DOHH2 (cell line): ENCODE measurements around the gene AIDA.
"Not testable (repeated sequence)": the region's sequence is repeated elsewhere in the genome, so short reads cannot be mapped to it uniquely, and the experiment has no call there.

Experiments
- H3F3A ChIP-seq: fragments of 200-600 bp; sonication (generic), shearing (Covaris generic); 2 replicates; pipeline ENCODE4 v1.6.0; 2016; ENCODE audit warnings: antibody characterized with exemption, mild to moderate bottlenecking; ENCODE audit not compliant: control insufficient read depth, insufficient read depth
- H3K27ac ChIP-seq: fragments of 200-600 bp; sonication (generic); 2 replicates; pipeline ENCODE4 v1.5.1; 2014; ENCODE audit warnings: low read depth, mild to moderate bottlenecking, low read length, moderate library complexity
- H3K27me3 ChIP-seq: fragments of 200-600 bp; sonication (generic); 2 replicates; pipeline ENCODE4 v1.6.1; 2014; ENCODE audit warnings: mild to moderate bottlenecking, low read length, mixed read lengths; ENCODE audit not compliant: control insufficient read depth
- H3K36me3 ChIP-seq: fragments of 200-600 bp; sonication (generic); 2 replicates; pipeline ENCODE4 v1.6.1; 2014; ENCODE audit warnings: mild to moderate bottlenecking, low read length, moderate library complexity, mixed read lengths; ENCODE audit not compliant: control insufficient read depth
- H3K4me1 ChIP-seq: fragments of 200-600 bp; sonication (generic); 2 replicates; pipeline ENCODE4 v1.6.1; 2014; ENCODE audit warnings: mild to moderate bottlenecking, low read length, mixed read lengths; ENCODE audit not compliant: control insufficient read depth
- H3K4me2 ChIP-seq: fragments of 200-600 bp; sonication (generic); 2 replicates; pipeline ENCODE4 v1.6.0; 2014; ENCODE audit warnings: mild to moderate bottlenecking, low read length, moderate library complexity
- H3K4me3 ChIP-seq: fragments of 200-600 bp; sonication (generic); 2 replicates; pipeline ENCODE4 v1.5.1; 2014; ENCODE audit warnings: mild to moderate bottlenecking, low read length, mixed read lengths
- H3K79me2 ChIP-seq: fragments of 200-600 bp; sonication (generic); 2 replicates; pipeline ENCODE4 v1.6.1; 2014; ENCODE audit warnings: mild to moderate bottlenecking, low read length, mixed read lengths; ENCODE audit not compliant: control insufficient read depth
- H3K9me2 ChIP-seq: fragments of 200-600 bp; sonication (generic); replicated peaks from 2 replicates; pipeline ENCODE4 v1.6.1; 2014; ENCODE audit warnings: mild to moderate bottlenecking, low read length, mixed read lengths; ENCODE audit not compliant: control insufficient read depth
- H3K9me3 ChIP-seq: fragments of 200-600 bp; sonication (generic); 2 replicates; pipeline ENCODE4 v1.6.1; 2014; ENCODE audit warnings: antibody characterized with exemption, low read length, mixed read lengths; ENCODE audit not compliant: control insufficient read depth, insufficient read depth
- H4K20me1 ChIP-seq: fragments of 200-600 bp; sonication (generic); 2 replicates; pipeline ENCODE4 v1.6.0; 2014; ENCODE audit warnings: low read depth, mild to moderate bottlenecking, antibody characterized with exemption, low read length, moderate library complexity; ENCODE audit not compliant: control insufficient read depth, insufficient read depth
- EZH2phosphoT487 ChIP-seq: fragments of 200-600 bp; sonication (generic); IDR thresholded peaks from 2 replicates; pipeline ENCODE4 v1.6.1; 2017; ENCODE audit warnings: borderline replicate concordance, mild to moderate bottlenecking, antibody characterized with exemption, low read length, moderate library complexity, mixed read lengths
- TF ChIP-seq, protein P1 (sequence below): fragments of 200-600 bp; sonication (generic); IDR thresholded peaks from one replicate; pipeline ENCODE4 v1.5.1; 2014; ENCODE audit warnings: antibody characterized with exemption, mild to moderate bottlenecking, low read depth, low read length; ENCODE audit not compliant: poor library complexity, severe bottlenecking

Gene AIDA

DNA sequence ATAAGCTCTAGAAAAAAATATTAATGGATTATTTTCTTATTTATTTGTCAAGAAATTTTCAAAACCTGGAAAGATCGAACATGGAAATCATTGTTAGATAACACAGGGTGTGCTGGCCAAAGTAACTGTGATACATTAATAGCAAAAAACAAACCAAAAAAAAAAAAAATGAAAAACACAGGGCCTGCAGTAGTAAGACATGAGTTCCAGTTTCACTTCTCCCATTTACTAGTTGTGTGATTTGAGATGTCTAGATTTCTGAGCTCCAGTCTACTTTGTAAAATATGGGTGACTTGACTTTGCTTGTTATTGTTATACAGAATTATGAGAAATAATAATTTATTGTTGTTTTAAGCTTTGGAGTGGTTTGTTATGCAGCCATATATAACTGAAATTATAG is 38.4 kb upstream of the AIDA start:
- Histone ChIP-seq H3K4me1 (peaks cover 11% of the 10 kb centered on the region), H3K4me2 (no peak overlapping the region)

DNA sequence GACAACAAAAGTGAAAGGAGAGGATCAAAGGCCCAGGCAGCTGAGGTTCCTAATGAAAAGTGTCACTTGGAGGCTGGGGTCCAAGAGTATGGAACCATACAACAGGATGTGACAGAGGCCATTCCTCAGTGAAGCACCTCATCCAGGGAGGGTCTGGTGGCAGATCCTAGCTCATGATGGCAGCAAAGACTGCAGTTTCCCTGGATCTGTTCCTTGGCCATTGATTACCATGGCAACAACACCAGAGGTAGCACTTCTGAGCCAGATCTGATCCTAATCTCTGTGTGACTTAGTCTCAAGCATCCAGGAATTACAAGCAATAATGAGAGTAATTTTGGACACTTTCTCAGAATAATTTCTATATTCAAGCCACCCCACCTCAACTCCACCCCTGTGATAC is 37.6 kb upstream of the AIDA start:
- Histone ChIP-seq H3K4me2 (no peak overlapping the region), H3K4me3 (no peak overlapping the region), H3K27ac (no peak overlapping the region), H4K20me1 (no peaks in the 10 kb centered on the region), H3K9me3 (no peaks in the 10 kb centered on the region), H3K27me3 (no peaks in the 10 kb centered on the region), H3K36me3 (no peaks in the 10 kb centered on the region), H3F3A (no peaks in the 10 kb centered on the region), H3K9me2 (no peaks in the 10 kb centered on the region), H3K79me2 (no peaks in the 10 kb centered on the region), H3K4me1 (peaks cover 11% of the 10 kb centered on the region)
- TF ChIP-seq EZH2phosphoT487: no peak
- TF ChIP-seq, protein P1, sequence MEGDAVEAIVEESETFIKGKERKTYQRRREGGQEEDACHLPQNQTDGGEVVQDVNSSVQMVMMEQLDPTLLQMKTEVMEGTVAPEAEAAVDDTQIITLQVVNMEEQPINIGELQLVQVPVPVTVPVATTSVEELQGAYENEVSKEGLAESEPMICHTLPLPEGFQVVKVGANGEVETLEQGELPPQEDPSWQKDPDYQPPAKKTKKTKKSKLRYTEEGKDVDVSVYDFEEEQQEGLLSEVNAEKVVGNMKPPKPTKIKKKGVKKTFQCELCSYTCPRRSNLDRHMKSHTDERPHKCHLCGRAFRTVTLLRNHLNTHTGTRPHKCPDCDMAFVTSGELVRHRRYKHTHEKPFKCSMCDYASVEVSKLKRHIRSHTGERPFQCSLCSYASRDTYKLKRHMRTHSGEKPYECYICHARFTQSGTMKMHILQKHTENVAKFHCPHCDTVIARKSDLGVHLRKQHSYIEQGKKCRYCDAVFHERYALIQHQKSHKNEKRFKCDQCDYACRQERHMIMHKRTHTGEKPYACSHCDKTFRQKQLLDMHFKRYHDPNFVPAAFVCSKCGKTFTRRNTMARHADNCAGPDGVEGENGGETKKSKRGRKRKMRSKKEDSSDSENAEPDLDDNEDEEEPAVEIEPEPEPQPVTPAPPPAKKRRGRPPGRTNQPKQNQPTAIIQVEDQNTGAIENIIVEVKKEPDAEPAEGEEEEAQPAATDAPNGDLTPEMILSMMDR: no peak

More for the DNA sequence above, 38.4 kb upstream of the AIDA start:
- Histone ChIP-seq H3K27me3 (no peaks in the 10 kb centered on the region), H3K9me2 (no peaks in the 10 kb centered on the region), H3K79me2 (no peaks in the 10 kb centered on the region), H3K27ac (no peak overlapping the region), H3K9me3 (no peaks in the 10 kb centered on the region), H4K20me1 (no peaks in the 10 kb centered on the region), H3F3A (no peaks in the 10 kb centered on the region), H3K4me3 (no peak overlapping the region), H3K36me3 (no peaks in the 10 kb centered on the region)
- TF ChIP-seq, protein P1: no peak
- no peak for TF ChIP-seq EZH2phosphoT487

DNA sequence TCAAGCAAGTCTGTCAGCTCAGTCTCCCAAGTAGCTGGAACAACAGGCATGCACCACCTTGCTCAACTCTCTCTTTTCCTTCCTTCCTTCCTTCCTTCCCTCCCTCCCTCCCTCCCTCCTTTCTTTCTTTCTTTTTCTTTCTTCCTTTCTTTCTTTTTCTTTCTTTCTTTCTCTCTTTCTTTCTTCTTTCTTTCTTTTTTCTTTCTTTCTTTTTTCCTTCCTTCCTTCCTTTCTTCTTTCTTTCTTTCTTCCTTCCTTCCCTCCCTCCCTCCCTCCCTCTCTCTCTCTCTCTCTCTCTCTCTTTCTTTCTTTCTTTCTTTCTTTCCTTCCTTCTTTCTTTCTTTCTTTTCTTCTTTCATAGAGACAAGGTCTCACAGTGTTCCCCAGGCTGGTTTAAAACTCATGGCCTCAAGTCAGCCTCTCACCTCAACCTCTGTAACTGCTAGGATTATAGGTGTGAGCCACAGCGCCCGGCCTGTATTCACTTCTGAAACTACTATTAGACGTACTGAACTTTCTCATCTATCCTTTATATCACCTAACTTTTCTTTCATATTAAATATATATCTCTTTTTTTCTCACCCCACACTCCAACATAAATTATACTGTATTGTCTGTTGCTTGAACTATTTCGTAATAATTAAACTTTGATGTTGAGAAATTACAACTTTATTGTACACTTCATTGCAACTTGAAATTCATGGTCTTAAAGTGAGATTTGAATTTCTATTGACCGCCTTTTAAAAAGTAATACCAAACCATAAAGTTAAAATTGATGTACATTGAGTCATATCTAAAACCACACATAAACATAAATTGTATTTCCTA is 29.6 kb upstream of the AIDA start:
- not testable (repeated sequence) for H3K79me2 ChIP-seq, H3K9me2 ChIP-seq, H3K36me3 ChIP-seq, H4K20me1 ChIP-seq, H3K4me2 ChIP-seq, H3K4me3 ChIP-seq, H3K9me3 ChIP-seq, H3K27me3 ChIP-seq, H3F3A ChIP-seq, H3K27ac ChIP-seq
- peaks cover 21% of the 10 kb centered on the region for H3K4me1 ChIP-seq

DNA sequence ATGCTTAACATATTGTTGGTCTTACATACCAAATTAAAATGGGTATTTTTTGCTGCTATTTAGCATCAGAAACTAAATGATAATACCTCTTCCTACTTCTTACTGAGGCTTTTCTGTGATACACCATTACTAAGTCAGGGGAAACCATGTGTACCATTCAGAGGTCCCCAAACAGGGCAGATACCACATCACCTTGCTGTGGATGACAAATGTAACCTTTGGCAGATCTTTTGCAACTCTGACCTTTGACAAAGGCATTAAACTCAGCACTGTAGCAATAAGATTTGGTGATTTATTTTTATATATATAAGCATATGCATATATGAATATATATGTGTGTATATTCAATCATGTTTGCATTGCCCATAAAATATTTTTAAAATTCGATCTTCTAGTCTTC is 27.6 kb upstream of the AIDA start:
- Histone ChIP-seq H3K27ac (no peak overlapping the region), H3K4me1 (peaks cover 30% of the 10 kb centered on the region), H4K20me1 (no peaks in the 10 kb centered on the region), H3K4me2 (peak overlapping the region; percentile 15; the same call in 1 of the 2 replicates), H3K36me3 (peaks cover 7% of the 10 kb centered on the region; the same call in 1 of the 2 replicates), H3K79me2 (no peaks in the 10 kb centered on the region), H3K27me3 (no peaks in the 10 kb centered on the region), H3K4me3 (no peak overlapping the region), H3K9me3 (no peaks in the 10 kb centered on the region), H3F3A (no peaks in the 10 kb centered on the region), H3K9me2 (no peaks in the 10 kb centered on the region)
- TF ChIP-seq, protein P1: no peak
- TF ChIP-seq EZH2phosphoT487: no peak
